SK-N-SH (cell line): ENCODE results near the gene LCN2. TPM values are rescaled to one million over a fixed set of nuclear protein-coding genes. Genes with fewer than 3 reads are reported as not detected.
A peak's percentile ranks its signal among the peaks of the same experiment; 100 is the strongest.

ENCODE experiments used
- CTCF ChIA-PET: fragments of 300-600, 350-600 bp; formaldehyde crosslinking; extraction: SDS; loops from one replicate; lab custom pipeline; 2021; lab: Yijun Ruan, JAX
- POLR2A ChIA-PET: fragments of 350-600 bp; sonication (Branson Sonifier 250); formaldehyde crosslinking; extraction: SDS; loops from one replicate; lab custom pipeline; 2020; ENCODE audit warnings: antibody characterized with exemption, inconsistent platforms; lab: Yijun Ruan, JAX
- DNase-seq: peaks from one replicate; pipeline ENCODE4 v3.0.0; 2012
- H2AFZ ChIP-seq: fragments of 200-600 bp; sonication (generic); 2 replicates; pipeline ENCODE4 v1.8.1; 2016; ENCODE audit warnings: antibody characterized with exemption, mild to moderate bottlenecking, low read depth
- H3F3A ChIP-seq: fragments of 200-600 bp; sonication (generic); replicated peaks from 2 replicates; pipeline ENCODE3; 2016; ENCODE audit warnings: antibody characterized with exemption, mild to moderate bottlenecking; ENCODE audit not compliant: insufficient read depth
- H3K27ac ChIP-seq, 2 experiments: fragments of 200-500 bp in 1 of 2; fragments of 200-600 bp in 1 of 2; sonication (Bioruptor generic) in 1 of 2; sonication (generic), shearing (Covaris generic) in 1 of 2; 2 replicates each; pipeline versions ENCODE4 v1.5.1 to v1.6.1; 2014 to 2016; ENCODE audit warnings: low read depth in 2 of 2, inconsistent platforms in 1 of 2, low read length in 1 of 2, mild to moderate bottlenecking in 1 of 2, mixed read lengths in 1 of 2
- H3K27me3 ChIP-seq: fragments of 200-600 bp; sonication (generic), shearing (Covaris generic); 2 replicates; pipeline ENCODE4 v1.6.1; 2016; ENCODE audit warnings: mixed run types; ENCODE audit not compliant: insufficient read depth
- H3K36me3 ChIP-seq, 2 experiments: fragments of 200-500 bp in 1 of 2; fragments of 200-600 bp in 1 of 2; sonication (Bioruptor generic) in 1 of 2; sonication (generic) in 1 of 2; replicated peaks in 1 of 2; 2 replicates each; pipeline versions ENCODE3 to v1.5.1; 2014 to 2016; ENCODE audit warnings: low read length in 1 of 2, mild to moderate bottlenecking in 1 of 2; ENCODE audit not compliant: insufficient read depth in 2 of 2, control insufficient read depth in 1 of 2
- H3K4me1 ChIP-seq, 2 experiments: fragments of 200-500 bp in 1 of 2; fragments of 200-600 bp in 1 of 2; sonication (Bioruptor generic) in 1 of 2; sonication (generic), shearing (Covaris generic) in 1 of 2; 2 replicates each; pipeline versions ENCODE4 v1.5.1 to v1.6.1; 2014 to 2016; ENCODE audit warnings: low read depth in 1 of 2, low read length in 1 of 2, mixed run types in 1 of 2; ENCODE audit not compliant: insufficient read depth in 2 of 2, control insufficient read depth in 1 of 2
- H3K4me2 ChIP-seq: fragments of 200-600 bp; sonication (generic), shearing (Covaris generic); 2 replicates; pipeline ENCODE4 v1.6.1; 2017; ENCODE audit warnings: mixed run types
- H3K4me3 ChIP-seq, 2 experiments: fragments of 200-500 bp in 1 of 2; fragments of 200-600 bp in 1 of 2; sonication (Bioruptor generic) in 1 of 2; sonication (generic), shearing (Covaris generic) in 1 of 2; 2 replicates each; pipeline versions ENCODE4 v1.5.1 to v1.8.1; 2014 to 2016; ENCODE audit warnings: low read depth in 2 of 2, inconsistent platforms in 1 of 2, low read length in 1 of 2, mild to moderate bottlenecking in 1 of 2, mixed read lengths in 1 of 2, moderate library complexity in 1 of 2
- H3K79me2 ChIP-seq: fragments of 200-600 bp; sonication (generic); 2 replicates; pipeline ENCODE4 v1.8.1; 2017; ENCODE audit warnings: mild to moderate bottlenecking; ENCODE audit not compliant: insufficient read depth
- H3K9ac ChIP-seq: fragments of 200-600 bp; sonication (generic); 2 replicates; pipeline ENCODE4 v1.6.1; 2017; ENCODE audit warnings: mixed run types
- H3K9me2 ChIP-seq: fragments of 200-600 bp; sonication (generic); 2 replicates; pipeline ENCODE4 v1.6.1; 2017; ENCODE audit warnings: mixed run types
- H3K9me3 ChIP-seq: fragments of 200-600 bp; sonication (generic); 2 replicates; pipeline ENCODE4 v1.6.1; 2017; ENCODE audit warnings: mixed run types, mild to moderate bottlenecking, moderate library complexity
- H4K20me1 ChIP-seq: fragments of 200-600 bp; sonication (generic); 2 replicates; pipeline ENCODE4 v1.6.1; 2017; ENCODE audit warnings: mild to moderate bottlenecking, mixed run types; ENCODE audit not compliant: insufficient read depth
- ELF1 ChIP-seq: IDR thresholded peaks from 2 replicates; pipeline ENCODE4 v1.4.0; 2012
- EP300 ChIP-seq, 2 experiments: IDR thresholded peaks; 2 replicates each; pipeline versions ENCODE4 v1.4.0 to v1.6.1; 2012; ENCODE audit warnings: borderline replicate concordance in 1 of 2, low read depth in 1 of 2, low read length in 1 of 2
- FOSL2 ChIP-seq: IDR thresholded peaks from 2 replicates; pipeline ENCODE4 v1.4.0; 2012; ENCODE audit warnings: low read depth, mild to moderate bottlenecking, moderate library complexity, borderline replicate concordance
- GATA2 ChIP-seq: sonication (generic); formaldehyde crosslinking; IDR thresholded peaks from 2 replicates; pipeline ENCODE4 v1.5.0; 2020; ENCODE audit warnings: mild to moderate bottlenecking, missing genetic modification reagents
- MEF2A ChIP-seq: IDR thresholded peaks from 2 replicates; pipeline ENCODE4 v1.4.0; 2012; ENCODE audit warnings: low read depth, borderline replicate concordance
- NRF1 ChIP-seq: IDR thresholded peaks from 2 replicates; pipeline ENCODE4 v1.6.1; 2012; ENCODE audit warnings: low read depth, mild to moderate bottlenecking, low read length
- RCOR1 ChIP-seq: fragments of 150-350 bp; IDR thresholded peaks from 2 replicates; pipeline ENCODE4 v1.6.1; 2017; ENCODE audit warnings: antibody characterized with exemption, low read length
- RFX5 ChIP-seq: IDR thresholded peaks from 2 replicates; pipeline ENCODE4 v1.6.1; 2012; ENCODE audit warnings: mild to moderate bottlenecking, improper control_type of control experiment, low read length
- RXRA ChIP-seq: IDR thresholded peaks from 2 replicates; pipeline ENCODE4 v1.4.0; 2012; ENCODE audit warnings: low read depth, mild to moderate bottlenecking, borderline replicate concordance
- SMC3 ChIP-seq: IDR thresholded peaks from 2 replicates; pipeline ENCODE4 v1.6.1; 2012; ENCODE audit warnings: low read depth, low read length, improper control_type of control experiment
- TAF1 ChIP-seq: IDR thresholded peaks from 2 replicates; pipeline ENCODE4 v1.6.1; 2012; ENCODE audit warnings: low read depth, mild to moderate bottlenecking, low read length, moderate library complexity, borderline replicate concordance
- YY1 ChIP-seq: IDR thresholded peaks from 2 replicates; pipeline ENCODE4 v1.4.0; 2012; ENCODE audit warnings: low read depth, mild to moderate bottlenecking
- WGBS: methylation state at CpG from one replicate; pipeline ENCODE4 v1.1.6; 2017; ENCODE audit warnings: low lambda C conversion rate; 5-methylcytosine and 5-hydroxymethylcytosine counted together
- polyA plus RNA-seq, 3 experiments: library from polyadenylated mRNA; depleted of rRNA; stranded (reverse); fragments of >200 nt; gene quantifications; 2 replicates each; pipeline ENCODE4 v1.2.3, GENCODE V29; 2012
- TF ChIP-seq, protein P1 (sequence below): fragments of 150-350 bp; IDR thresholded peaks from 2 replicates; pipeline ENCODE4 v1.6.1; 2016; ENCODE audit warnings: mild to moderate bottlenecking, low read depth, low read length
- TF ChIP-seq, protein P2 (sequence below): IDR thresholded peaks from 2 replicates; pipeline ENCODE4; 2012
- TF ChIP-seq, protein P3 (sequence below): IDR thresholded peaks from 2 replicates; pipeline ENCODE4 v1.4.0; 2012; ENCODE audit warnings: low read depth, borderline replicate concordance
- TF ChIP-seq, protein P4 (sequence below): fragments of 200-600 bp; sonication (generic); IDR thresholded peaks from 2 replicates; pipeline ENCODE4 v1.6.1; 2017; ENCODE audit warnings: antibody characterized with exemption, mild to moderate bottlenecking, moderate library complexity
- TF ChIP-seq, protein P5 (sequence below): IDR thresholded peaks from 2 replicates; pipeline ENCODE4 v1.6.1; 2012; ENCODE audit warnings: mild to moderate bottlenecking, low read depth, low read length, moderate library complexity
- TF ChIP-seq, protein P6 (sequence below): IDR thresholded peaks from 2 replicates; pipeline ENCODE4 v1.4.0; 2012; ENCODE audit warnings: low read depth, borderline replicate concordance

Gene LCN2
- polyA plus RNA-seq, 1 of the 3 experiments (the other 2 are of a cell fraction), result not detected

DNA sequence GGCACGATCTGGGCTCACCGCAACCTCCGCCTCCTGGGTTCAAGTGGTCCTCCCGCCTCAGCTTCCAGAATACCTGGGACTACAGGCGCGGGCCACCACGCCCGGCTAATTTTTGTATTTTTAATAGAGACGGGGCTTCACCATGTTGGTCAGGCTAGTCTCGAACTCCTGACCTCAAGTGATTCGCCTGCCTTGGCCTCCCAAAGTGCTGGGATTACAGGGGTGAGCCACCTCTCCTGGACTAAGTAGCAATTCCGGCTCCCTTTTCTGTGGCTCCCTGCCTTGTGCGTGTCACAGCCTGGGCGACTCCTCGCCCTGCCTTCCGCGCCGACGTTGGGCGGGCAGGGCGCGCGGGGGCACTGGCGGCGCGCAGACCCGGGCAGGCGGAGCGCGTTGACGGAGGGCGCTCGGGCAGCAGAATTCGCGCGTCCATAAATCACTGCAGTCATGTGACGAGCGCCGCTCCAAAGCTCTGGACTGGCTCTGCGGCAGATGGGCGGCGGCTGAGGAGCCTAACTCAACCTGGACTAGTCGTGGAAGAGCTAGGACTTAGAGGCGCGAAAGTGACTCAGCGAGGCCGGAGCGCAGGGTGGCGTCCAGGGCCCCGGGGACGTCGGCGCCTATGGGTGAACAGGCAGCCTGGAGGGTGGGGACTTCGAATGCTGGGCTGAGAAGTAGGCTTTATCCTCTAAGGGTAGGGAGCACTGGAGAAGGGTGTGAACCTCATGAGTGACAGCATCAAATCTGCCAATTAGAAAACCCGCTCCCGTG lies 43.5 kb downstream of the LCN2 start (continued):
- no peak for TF ChIP-seq RCOR1
- peak; percentile 47; the same call in 1 of the 2 replicates for TF ChIP-seq SMC3
- TF ChIP-seq RFX5, result no peak
- TF ChIP-seq, protein P1, sequence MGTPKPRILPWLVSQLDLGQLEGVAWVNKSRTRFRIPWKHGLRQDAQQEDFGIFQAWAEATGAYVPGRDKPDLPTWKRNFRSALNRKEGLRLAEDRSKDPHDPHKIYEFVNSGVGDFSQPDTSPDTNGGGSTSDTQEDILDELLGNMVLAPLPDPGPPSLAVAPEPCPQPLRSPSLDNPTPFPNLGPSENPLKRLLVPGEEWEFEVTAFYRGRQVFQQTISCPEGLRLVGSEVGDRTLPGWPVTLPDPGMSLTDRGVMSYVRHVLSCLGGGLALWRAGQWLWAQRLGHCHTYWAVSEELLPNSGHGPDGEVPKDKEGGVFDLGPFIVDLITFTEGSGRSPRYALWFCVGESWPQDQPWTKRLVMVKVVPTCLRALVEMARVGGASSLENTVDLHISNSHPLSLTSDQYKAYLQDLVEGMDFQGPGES, result no peak
- TF ChIP-seq, protein P2, sequence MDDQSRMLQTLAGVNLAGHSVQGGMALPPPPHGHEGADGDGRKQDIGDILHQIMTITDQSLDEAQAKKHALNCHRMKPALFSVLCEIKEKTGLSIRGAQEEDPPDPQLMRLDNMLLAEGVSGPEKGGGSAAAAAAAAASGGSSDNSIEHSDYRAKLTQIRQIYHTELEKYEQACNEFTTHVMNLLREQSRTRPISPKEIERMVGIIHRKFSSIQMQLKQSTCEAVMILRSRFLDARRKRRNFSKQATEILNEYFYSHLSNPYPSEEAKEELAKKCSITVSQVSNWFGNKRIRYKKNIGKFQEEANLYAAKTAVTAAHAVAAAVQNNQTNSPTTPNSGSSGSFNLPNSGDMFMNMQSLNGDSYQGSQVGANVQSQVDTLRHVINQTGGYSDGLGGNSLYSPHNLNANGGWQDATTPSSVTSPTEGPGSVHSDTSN, result peak; percentile 88
- no peak for TF ChIP-seq NRF1
- no peak for TF ChIP-seq RXRA
- no peak for TF ChIP-seq ELF1

DNA sequence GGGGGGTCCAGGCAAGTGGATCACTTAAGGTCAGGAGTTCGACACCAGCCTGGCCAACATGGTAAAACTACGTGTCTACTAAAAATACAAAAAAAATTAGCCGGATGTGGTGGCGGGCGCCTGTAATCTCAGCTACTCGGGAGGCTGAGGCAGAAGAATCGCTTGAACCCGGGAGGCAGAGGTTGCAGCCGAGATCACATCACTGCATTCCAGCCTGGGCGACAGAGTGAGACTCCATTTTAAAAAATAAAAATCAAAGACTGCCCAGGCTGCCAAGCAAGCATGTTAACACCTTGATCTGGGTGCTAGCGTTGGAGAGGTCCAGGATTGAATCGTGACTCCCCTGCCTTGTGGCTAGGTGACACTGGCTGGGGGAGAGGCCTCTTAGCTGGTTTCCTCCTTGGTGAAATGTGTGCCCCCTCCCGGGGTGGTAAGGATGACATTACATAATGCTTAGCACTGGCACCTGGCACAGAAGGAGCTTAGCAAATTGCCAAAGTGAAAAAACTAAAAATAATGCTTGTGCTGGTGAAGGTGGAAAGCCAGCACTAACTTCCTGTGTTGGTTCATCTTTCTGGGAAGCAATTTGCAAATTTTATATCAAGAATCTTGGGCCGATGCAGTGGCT lies 44.3 kb downstream of the LCN2 start:
- H3K9me3 ChIP-seq, result no peaks in the 10 kb centered on the region
- POLR2A ChIA-PET, result interaction anchor here (0.5 to 0.6 kb wide), 2 partner anchors 10 to 23 kb away, joined by 3 read pairs; no protein-coding TSS in a partner anchor
- no peak for DNase-seq
- peaks cover 5 to 11% of the 10 kb centered on the region in 2 experiments; a peak in 2 of 4 replicates for H3K4me1 ChIP-seq
- no peaks in the 10 kb centered on the region for H3K9me2 ChIP-seq
- H4K20me1 ChIP-seq, result no peaks in the 10 kb centered on the region
- 92% methylated on average over 14 of the region's 14 CpGs for WGBS
- CTCF ChIA-PET, result interaction anchor here (0.6 to 2.4 kb wide), 22 partner anchors 10 to 227 kb away, joined by 3 to 10 read pairs (median 3); partner anchors contain the start of genes CERCAM, DNM1, GOLGA2 and SWI5
- H3K27ac ChIP-seq, result peak overlapping the region in 1 of 2 experiments; percentile 56; a peak in 1 of 4 replicates
- peaks cover 0 to 15% of the 10 kb centered on the region in 2 experiments for H3K36me3 ChIP-seq
- H3K4me2 ChIP-seq, result 0 out of 2 replicates have a peak overlapping the region, but pooled peaks have one; percentile 89
- peaks cover 7% of the 10 kb centered on the region for H3F3A ChIP-seq
- no peak overlapping the region for H3K4me3 ChIP-seq
- H3K27me3 ChIP-seq, result no peaks in the 10 kb centered on the region
- peaks cover 24% of the 10 kb centered on the region for H3K79me2 ChIP-seq
- H2AFZ ChIP-seq, result no peak overlapping the region
- H3K9ac ChIP-seq, result 0 out of 2 replicates have a peak overlapping the region, but pooled peaks have one; percentile 14
- TF ChIP-seq TAF1, result no peak
- TF ChIP-seq, protein P3, sequence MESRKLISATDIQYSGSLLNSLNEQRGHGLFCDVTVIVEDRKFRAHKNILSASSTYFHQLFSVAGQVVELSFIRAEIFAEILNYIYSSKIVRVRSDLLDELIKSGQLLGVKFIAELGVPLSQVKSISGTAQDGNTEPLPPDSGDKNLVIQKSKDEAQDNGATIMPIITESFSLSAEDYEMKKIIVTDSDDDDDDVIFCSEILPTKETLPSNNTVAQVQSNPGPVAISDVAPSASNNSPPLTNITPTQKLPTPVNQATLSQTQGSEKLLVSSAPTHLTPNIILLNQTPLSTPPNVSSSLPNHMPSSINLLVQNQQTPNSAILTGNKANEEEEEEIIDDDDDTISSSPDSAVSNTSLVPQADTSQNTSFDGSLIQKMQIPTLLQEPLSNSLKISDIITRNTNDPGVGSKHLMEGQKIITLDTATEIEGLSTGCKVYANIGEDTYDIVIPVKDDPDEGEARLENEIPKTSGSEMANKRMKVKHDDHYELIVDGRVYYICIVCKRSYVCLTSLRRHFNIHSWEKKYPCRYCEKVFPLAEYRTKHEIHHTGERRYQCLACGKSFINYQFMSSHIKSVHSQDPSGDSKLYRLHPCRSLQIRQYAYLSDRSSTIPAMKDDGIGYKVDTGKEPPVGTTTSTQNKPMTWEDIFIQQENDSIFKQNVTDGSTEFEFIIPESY, result no peak
- TF ChIP-seq, protein P4, sequence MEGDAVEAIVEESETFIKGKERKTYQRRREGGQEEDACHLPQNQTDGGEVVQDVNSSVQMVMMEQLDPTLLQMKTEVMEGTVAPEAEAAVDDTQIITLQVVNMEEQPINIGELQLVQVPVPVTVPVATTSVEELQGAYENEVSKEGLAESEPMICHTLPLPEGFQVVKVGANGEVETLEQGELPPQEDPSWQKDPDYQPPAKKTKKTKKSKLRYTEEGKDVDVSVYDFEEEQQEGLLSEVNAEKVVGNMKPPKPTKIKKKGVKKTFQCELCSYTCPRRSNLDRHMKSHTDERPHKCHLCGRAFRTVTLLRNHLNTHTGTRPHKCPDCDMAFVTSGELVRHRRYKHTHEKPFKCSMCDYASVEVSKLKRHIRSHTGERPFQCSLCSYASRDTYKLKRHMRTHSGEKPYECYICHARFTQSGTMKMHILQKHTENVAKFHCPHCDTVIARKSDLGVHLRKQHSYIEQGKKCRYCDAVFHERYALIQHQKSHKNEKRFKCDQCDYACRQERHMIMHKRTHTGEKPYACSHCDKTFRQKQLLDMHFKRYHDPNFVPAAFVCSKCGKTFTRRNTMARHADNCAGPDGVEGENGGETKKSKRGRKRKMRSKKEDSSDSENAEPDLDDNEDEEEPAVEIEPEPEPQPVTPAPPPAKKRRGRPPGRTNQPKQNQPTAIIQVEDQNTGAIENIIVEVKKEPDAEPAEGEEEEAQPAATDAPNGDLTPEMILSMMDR, result no peak
- TF ChIP-seq EP300 (IDR thresholded peaks at IDR 0.05; ENCODE audit: borderline replicate concordance in 1 of 2, low read depth in 1 of 2, low read length in 1 of 2), result no peak
- no peak for TF ChIP-seq FOSL2
- TF ChIP-seq, protein P5, sequence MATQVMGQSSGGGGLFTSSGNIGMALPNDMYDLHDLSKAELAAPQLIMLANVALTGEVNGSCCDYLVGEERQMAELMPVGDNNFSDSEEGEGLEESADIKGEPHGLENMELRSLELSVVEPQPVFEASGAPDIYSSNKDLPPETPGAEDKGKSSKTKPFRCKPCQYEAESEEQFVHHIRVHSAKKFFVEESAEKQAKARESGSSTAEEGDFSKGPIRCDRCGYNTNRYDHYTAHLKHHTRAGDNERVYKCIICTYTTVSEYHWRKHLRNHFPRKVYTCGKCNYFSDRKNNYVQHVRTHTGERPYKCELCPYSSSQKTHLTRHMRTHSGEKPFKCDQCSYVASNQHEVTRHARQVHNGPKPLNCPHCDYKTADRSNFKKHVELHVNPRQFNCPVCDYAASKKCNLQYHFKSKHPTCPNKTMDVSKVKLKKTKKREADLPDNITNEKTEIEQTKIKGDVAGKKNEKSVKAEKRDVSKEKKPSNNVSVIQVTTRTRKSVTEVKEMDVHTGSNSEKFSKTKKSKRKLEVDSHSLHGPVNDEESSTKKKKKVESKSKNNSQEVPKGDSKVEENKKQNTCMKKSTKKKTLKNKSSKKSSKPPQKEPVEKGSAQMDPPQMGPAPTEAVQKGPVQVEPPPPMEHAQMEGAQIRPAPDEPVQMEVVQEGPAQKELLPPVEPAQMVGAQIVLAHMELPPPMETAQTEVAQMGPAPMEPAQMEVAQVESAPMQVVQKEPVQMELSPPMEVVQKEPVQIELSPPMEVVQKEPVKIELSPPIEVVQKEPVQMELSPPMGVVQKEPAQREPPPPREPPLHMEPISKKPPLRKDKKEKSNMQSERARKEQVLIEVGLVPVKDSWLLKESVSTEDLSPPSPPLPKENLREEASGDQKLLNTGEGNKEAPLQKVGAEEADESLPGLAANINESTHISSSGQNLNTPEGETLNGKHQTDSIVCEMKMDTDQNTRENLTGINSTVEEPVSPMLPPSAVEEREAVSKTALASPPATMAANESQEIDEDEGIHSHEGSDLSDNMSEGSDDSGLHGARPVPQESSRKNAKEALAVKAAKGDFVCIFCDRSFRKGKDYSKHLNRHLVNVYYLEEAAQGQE, result no peak
- TF ChIP-seq GATA2 (CRISPR knock-in tag), result no peak
- TF ChIP-seq, protein P6, sequence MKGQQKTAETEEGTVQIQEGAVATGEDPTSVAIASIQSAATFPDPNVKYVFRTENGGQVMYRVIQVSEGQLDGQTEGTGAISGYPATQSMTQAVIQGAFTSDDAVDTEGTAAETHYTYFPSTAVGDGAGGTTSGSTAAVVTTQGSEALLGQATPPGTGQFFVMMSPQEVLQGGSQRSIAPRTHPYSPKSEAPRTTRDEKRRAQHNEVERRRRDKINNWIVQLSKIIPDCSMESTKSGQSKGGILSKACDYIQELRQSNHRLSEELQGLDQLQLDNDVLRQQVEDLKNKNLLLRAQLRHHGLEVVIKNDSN, result no peak
- TF ChIP-seq MEF2A, result no peak
- no peak for TF ChIP-seq YY1
